GM12878 (cell line): ENCODE measurements around the gene TRDN.

Source experiments
- CHD2 ChIP-seq: IDR thresholded peaks from 2 replicates; pipeline ENCODE4 v1.6.1; 2011; ENCODE audit warnings: low read depth, low read length, improper control_type of control experiment, borderline replicate concordance
- RCOR1 ChIP-seq: conservative IDR thresholded peaks from 2 replicates; pipeline ENCODE4 v1.6.1; 2012; ENCODE audit warnings: low read depth, low read length, improper control_type of control experiment
- SMARCA5 ChIP-seq: fragments of 450-650 bp; IDR thresholded peaks from 2 replicates; pipeline ENCODE4 v1.6.1; 2017; ENCODE audit warnings: mild to moderate bottlenecking

GRCh38 chr6:123497025-123497424 is 139.7 kb downstream of the TRDN start:
- TF ChIP-seq CHD2 (no peak), RCOR1 (no peak), SMARCA5 (no peak)
